Mucosa of descending colon (tissue), 3 donors: Measurements from ENCODE around the gene ARRB1. TPM values are rescaled to one million over a fixed set of nuclear protein-coding genes. Genes with fewer than 3 reads are reported as not detected.

Experiments
- ATAC-seq: fragments of 200-7000 bp; cut with Tn5 transposase; one replicate; pipeline ENCODE4 v1.9.1; 2020; ENCODE audit warnings: mild to moderate bottlenecking, moderate library complexity
- DNase-seq, 3 donors: peaks; one replicate each; pipeline ENCODE4 v3.0.0-alpha.2; 2020
- H3K36me3 ChIP-seq: fragments of 200-600 bp; one replicate; pipeline ENCODE4 v1.8.0; 2021; ENCODE audit warnings: low read depth, mild to moderate bottlenecking
- H3K4me1 ChIP-seq: fragments of 200-600 bp; one replicate; pipeline ENCODE4 v1.8.0; 2021; ENCODE audit warnings: low read depth, mild to moderate bottlenecking
- H3K4me3 ChIP-seq: fragments of 200-600 bp; one replicate; pipeline ENCODE4 v1.8.0; 2021; ENCODE audit warnings: mild to moderate bottlenecking
- H3K9me3 ChIP-seq: fragments of 200-600 bp; one replicate; pipeline ENCODE4 v1.8.0; 2021; ENCODE audit warnings: mild to moderate bottlenecking
- CTCF ChIP-seq: fragments of 200-600 bp; IDR thresholded peaks from one replicate; pipeline ENCODE4 v1.8.0; 2022; ENCODE audit warnings: antibody characterized with exemption, mild to moderate bottlenecking
- intact Hi-C, 2 donors: fragments of 100-400 bp; cut with DNase I in 1 of 2; cut with micrococcal nuclease in 1 of 2; formaldehyde crosslinking; loops; one replicate each; pipeline versions ENCODE4 v1.11.0 to v1.11.1; 2022; cut with DNase I, micrococcal nuclease
- total RNA-seq, 3 donors: library from RNA; stranded (reverse); fragmentation: NEBNext Ultra II Directional in 2 of 3; extraction: Animal tissue kit (Norgen Biotek cat#: 25700) in 2 of 3; gene quantifications; one replicate each; pipeline versions ENCODE4 v1.2.1 to v1.2.4, GENCODE V29; 2021 to 2023
- donor health status: DM: no; HTN: no; CAD: no; lungs with moderate emphysema.
- donor health status: DM: no; HTN: no; CAD: no.
- donor health status: DM: no; HTN: yes; CAD: no.

Gene ARRB1
- total RNA-seq, 3 donors from 2014 or later, result 76.7 to 128 (median 121) TPM

GRCh38 chr11:75330291-75330690, 21.2 kb downstream of the ARRB1 start:
- TF ChIP-seq CTCF, result no peak

GRCh38 chr11:75328426-75329277, 22.8 kb downstream of the ARRB1 start:
- intact Hi-C loops, result loop anchor here (5.0 to 10.0 kb wide), 2 partner anchors 54 to 56 kb away; no protein-coding TSS in a partner anchor
- H3K36me3 ChIP-seq, result no peaks in the 10 kb centered on the region
- H3K4me1 ChIP-seq, result peaks cover 52% of the 10 kb centered on the region
- H3K4me3 ChIP-seq, result no peak overlapping the region
- peak; percentile 30 for TF ChIP-seq CTCF
- no peaks in the 10 kb centered on the region for H3K9me3 ChIP-seq
- ATAC-seq (peak; percentile 79), DNase-seq (peak; percentile 77 to 90 (median 86))

More at GRCh38 chr11:75330291-75330690, 21.2 kb downstream of the ARRB1 start:
- H3K36me3 ChIP-seq, result no peaks in the 10 kb centered on the region
- DNase-seq, result peak; percentile 77 to 83 (median 77)
- peak; percentile 81 for ATAC-seq
- no peak overlapping the region for H3K4me3 ChIP-seq
- peaks cover 66% of the 10 kb centered on the region for H3K4me1 ChIP-seq
- intact Hi-C loops, result no loop called here
- H3K9me3 ChIP-seq, result no peaks in the 10 kb centered on the region

GRCh38 chr11:75326439-75326810, 25.0 kb downstream of the ARRB1 start:
- TF ChIP-seq CTCF, result no peak
- DNase-seq (no peak), ATAC-seq (no peak)
- H3K4me1 ChIP-seq, result peaks cover 53% of the 10 kb centered on the region
- intact Hi-C loops, result loop anchor here (5.0 to 10.0 kb wide), 2 partner anchors 56 to 58 kb away; no protein-coding TSS in a partner anchor
- no peak overlapping the region for H3K4me3 ChIP-seq
- no peaks in the 10 kb centered on the region for H3K9me3 ChIP-seq
- no peaks in the 10 kb centered on the region for H3K36me3 ChIP-seq

- H3K36me3 ChIP-seq, result no peaks in the 10 kb centered on the region
- H3K9me3 ChIP-seq, result no peaks in the 10 kb centered on the region
- intact Hi-C loops, result loop anchor here (5.0 to 10.0 kb wide), 2 partner anchors 56 to 59 kb away; no protein-coding TSS in a partner anchor
- peak; percentile 43 for ATAC-seq
- no peak overlapping the region for H3K4me3 ChIP-seq
- no peak for TF ChIP-seq CTCF
- H3K4me1 ChIP-seq, result peaks cover 55% of the 10 kb centered on the region
- DNase-seq, result peak in 2 of 3 donors; percentile 54 to 81
Measured at GRCh38 chr11:75325713-75326438, 25.6 kb downstream of the ARRB1 start.

GRCh38 chr11:75324740-75325139, 26.7 kb downstream of the ARRB1 start:
- DNase-seq (no peak), ATAC-seq (no peak)
- intact Hi-C loops, result loop anchor here (5.0 to 10.0 kb wide), 2 partner anchors 58 to 60 kb away; no protein-coding TSS in a partner anchor
- H3K9me3 ChIP-seq, result no peaks in the 10 kb centered on the region
- H3K4me1 ChIP-seq, result peaks cover 63% of the 10 kb centered on the region
- no peak for TF ChIP-seq CTCF
- no peak overlapping the region for H3K4me3 ChIP-seq
- H3K36me3 ChIP-seq, result no peaks in the 10 kb centered on the region
